AG10803 (cell line): ENCODE data around the gene MMEL1.

Source experiments
- DNase-seq: peaks from one replicate; pipeline ENCODE4 v3.0.0; 2010; ENCODE audit warnings: low read depth
- H3K4me3 ChIP-seq: 2 replicates; pipeline ENCODE4 v1.5.1; 2011; ENCODE audit warnings: mild to moderate bottlenecking, low read length, control low read depth
- CTCF ChIP-seq: conservative IDR thresholded peaks from 2 replicates; pipeline ENCODE4 v1.5.1; 2011; ENCODE audit warnings: mild to moderate bottlenecking, low read length, control low read depth, inconsistent platforms

MMEL1 gene

GRCh38 chr1:2587071-2587859, 45.6 kb downstream of the MMEL1 start:
- peak overlapping the region; percentile 75 for H3K4me3 ChIP-seq
- no peak for TF ChIP-seq CTCF
- DNase-seq = peak; percentile 12

- TF ChIP-seq CTCF = no peak
- peak; percentile 99 for DNase-seq
- peak within 1 kb of the TSS; percentile 83 for H3K4me3 ChIP-seq
These were observed 46.4 kb downstream of the MMEL1 start, which contains the start of gene PRXL2B for GRCh38 chr1:2586154-2587070. PRXL2B (plus strand) TSS chr1:2586777; CDS start chr1:2586886, 109 bp downstream.

GRCh38 chr1:2585318-2586092, 47.3 kb downstream of the MMEL1 start:
- peak overlapping the region; percentile 83 for H3K4me3 ChIP-seq
- no peak for TF ChIP-seq CTCF
- peak; percentile 42 for DNase-seq

GRCh38 chr1:2584686-2585317, 48.0 kb downstream of the MMEL1 start:
- DNase-seq = no peak
- no peak for TF ChIP-seq CTCF
- H3K4me3 ChIP-seq = peak overlapping the region; percentile 83; the same call in 1 of the 2 replicates

GRCh38 chr1:2583871-2584351, 48.9 kb downstream of the MMEL1 start:
- no peak overlapping the region for H3K4me3 ChIP-seq
- DNase-seq = no peak
- TF ChIP-seq CTCF = no peak

GRCh38 chr1:2583331-2583791, 49.5 kb downstream of the MMEL1 start:
- DNase-seq = no peak

More at GRCh38 chr1:2583331-2583791, 49.5 kb downstream of the MMEL1 start:
- TF ChIP-seq CTCF = no peak
- no peak overlapping the region for H3K4me3 ChIP-seq
